ENCODE measurements around the gene CLIP2. TPM values are rescaled to one million over a fixed set of nuclear protein-coding genes. Genes with fewer than 3 reads are reported as not detected.
A peak's percentile ranks its signal among the peaks of the same experiment; 100 is the strongest.
"Not testable (repeated sequence)": the region's sequence is repeated elsewhere in the genome, so short reads cannot be mapped to it uniquely, and the experiment has no call there.

CLIP2 gene
- total RNA-seq, 1 donor from 2014 or later, result 1.5 TPM

DNA sequence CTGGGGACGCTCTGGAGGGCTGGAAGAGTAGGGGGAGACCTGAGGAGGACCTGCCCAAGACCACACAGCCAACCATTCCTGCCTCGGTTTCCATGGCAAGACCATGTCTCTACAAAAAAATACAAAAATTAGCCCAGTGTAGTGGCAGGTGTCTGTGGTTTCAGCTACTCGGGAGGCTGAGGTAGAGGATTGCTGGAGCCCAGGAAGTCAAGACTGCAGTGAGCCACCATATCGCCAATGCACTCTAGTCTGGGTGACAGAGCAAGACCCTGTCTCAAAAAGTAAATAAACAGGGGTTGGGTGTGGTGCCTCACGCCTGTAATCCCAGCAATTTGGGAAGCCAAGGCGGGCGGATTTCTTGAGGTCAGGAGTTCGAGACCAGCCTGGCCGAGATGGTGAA is 48.7 kb downstream of the CLIP2 start:
- no peaks in the 10 kb centered on the region for H3K4me1 Mint-ChIP-seq (ENCODE audit: low read depth)
- no peak overlapping the region for H3K4me3 Mint-ChIP-seq
- intact Hi-C loops (cut with micrococcal nuclease), result no loop called here
- H3K27me3 Mint-ChIP-seq (ENCODE audit: insufficient read depth), result peaks cover 2% of the 10 kb centered on the region
- DNase-seq (ENCODE audit: low spot score), result no peak
- no peaks in the 10 kb centered on the region for H3K9me3 Mint-ChIP-seq
- no peaks in the 10 kb centered on the region for H3K36me3 Mint-ChIP-seq (ENCODE audit: low read depth)
- no peak overlapping the region for H3K27ac Mint-ChIP-seq

DNA sequence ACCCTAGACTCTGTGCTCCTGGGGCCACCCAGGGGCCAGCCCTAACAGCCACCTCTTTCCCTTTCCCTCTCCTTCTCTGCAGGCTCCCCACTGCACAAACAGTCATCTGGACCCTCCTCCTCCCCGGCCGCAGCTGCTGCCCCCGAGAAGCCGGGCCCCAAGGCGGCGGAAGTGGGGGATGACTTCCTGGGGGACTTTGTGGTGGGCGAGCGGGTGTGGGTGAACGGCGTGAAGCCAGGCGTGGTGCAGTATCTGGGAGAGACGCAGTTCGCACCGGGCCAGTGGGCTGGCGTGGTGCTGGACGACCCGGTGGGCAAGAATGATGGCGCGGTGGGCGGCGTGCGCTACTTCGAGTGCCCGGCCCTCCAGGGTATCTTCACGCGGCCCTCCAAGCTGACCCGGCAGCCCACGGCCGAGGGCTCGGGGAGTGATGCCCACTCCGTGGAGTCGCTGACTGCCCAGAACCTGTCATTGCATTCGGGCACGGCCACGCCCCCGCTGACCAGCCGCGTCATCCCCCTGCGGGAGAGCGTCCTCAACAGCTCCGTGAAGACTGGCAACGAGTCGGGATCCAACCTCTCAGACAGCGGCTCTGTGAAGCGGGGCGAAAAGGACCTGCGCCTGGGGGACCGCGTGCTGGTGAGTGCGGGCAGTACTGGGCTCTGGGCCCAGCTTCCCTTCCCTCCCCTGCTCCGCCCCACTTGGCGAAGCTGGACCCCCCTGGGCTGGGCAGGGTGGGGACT is 49.3 kb downstream of the CLIP2 start:
- Mint-ChIP-seq H3K27me3 (ENCODE audit: insufficient read depth) (peaks cover 2% of the 10 kb centered on the region), H3K4me1 (ENCODE audit: low read depth) (no peaks in the 10 kb centered on the region), H3K4me3 (no peak overlapping the region), H3K9me3 (no peaks in the 10 kb centered on the region), H3K27ac (no peak overlapping the region), H3K36me3 (ENCODE audit: low read depth) (no peaks in the 10 kb centered on the region)
- DNase-seq (ENCODE audit: low spot score), result no peak
- intact Hi-C loops (cut with micrococcal nuclease), result no loop called here

DNA sequence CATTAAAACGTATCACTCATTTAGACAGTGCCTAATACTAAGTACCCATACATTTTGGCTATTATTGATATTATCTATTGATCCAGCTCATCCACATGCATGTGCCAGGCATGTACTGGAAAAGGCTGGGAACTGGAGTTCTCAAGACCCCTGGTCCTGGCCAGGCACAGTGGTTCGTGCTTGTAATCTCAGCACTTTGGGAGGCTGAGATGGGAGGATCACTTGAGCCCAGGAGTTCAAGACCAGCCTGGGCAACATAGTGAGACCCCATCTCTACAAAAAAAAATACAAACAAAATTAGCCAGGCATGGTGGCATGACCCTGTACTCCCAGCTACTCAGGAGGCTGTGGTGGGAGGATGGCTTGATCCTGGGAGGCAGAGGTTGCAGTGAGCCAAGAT is 50.4 kb downstream of the CLIP2 start:
- H3K27ac Mint-ChIP-seq; H3K4me3 Mint-ChIP-seq; DNase-seq (ENCODE audit: low spot score); H3K9me3 Mint-ChIP-seq; H3K36me3 Mint-ChIP-seq (ENCODE audit: low read depth); H3K27me3 Mint-ChIP-seq (ENCODE audit: insufficient read depth); H3K4me1 Mint-ChIP-seq (ENCODE audit: low read depth); intact Hi-C loops (cut with micrococcal nuclease): not testable (repeated sequence)

DNA sequence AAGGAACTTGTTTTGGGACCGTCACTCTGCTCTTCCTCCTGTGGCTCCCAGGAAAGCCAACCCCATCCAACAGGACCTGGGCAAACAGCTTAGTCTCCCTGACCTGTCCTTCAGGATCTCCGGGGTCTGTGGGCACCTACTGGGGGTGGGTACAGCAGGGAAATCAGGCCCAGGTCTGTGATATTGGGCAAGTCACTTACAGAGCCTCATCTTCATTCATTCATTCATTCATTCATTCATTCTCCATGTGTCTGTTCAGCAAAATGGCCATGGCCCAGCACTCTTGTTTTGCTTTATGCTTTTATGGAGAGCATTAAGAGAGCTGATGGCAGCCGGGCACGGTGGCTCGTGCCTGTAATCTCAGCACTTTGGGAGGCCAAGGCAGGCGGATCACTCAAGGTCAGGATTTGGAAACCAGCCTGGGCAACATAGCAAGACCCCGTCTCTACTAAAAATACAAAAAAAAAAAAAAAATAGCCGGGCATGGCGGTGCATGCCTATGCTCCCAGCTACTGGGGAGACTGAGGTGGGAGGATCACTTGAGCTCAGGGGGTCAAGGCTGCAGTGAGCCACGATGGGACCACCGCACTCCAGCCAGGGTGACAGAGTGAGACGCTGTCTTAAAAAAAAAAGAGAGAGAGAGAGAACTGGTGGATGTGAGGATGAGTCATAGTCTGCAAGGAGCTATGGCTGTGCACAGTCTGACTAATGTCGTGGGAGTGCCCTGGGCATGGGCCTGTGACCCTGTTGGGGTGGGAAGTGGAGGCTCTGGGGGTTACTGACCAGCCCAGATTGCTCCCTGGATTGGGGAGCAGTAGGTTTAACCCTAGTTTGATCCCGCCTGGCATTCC is 54.3 kb downstream of the CLIP2 start:
- H3K4me3 Mint-ChIP-seq, result no peak overlapping the region
- DNase-seq (ENCODE audit: low spot score), result no peak
- H3K27me3 Mint-ChIP-seq (ENCODE audit: insufficient read depth), result peaks cover 2% of the 10 kb centered on the region
- H3K4me1 Mint-ChIP-seq (ENCODE audit: low read depth), result no peaks in the 10 kb centered on the region
- no peak overlapping the region for H3K27ac Mint-ChIP-seq
- intact Hi-C loops (cut with micrococcal nuclease), result no loop called here
- no peaks in the 10 kb centered on the region for H3K9me3 Mint-ChIP-seq
- no peaks in the 10 kb centered on the region for H3K36me3 Mint-ChIP-seq (ENCODE audit: low read depth)

DNA sequence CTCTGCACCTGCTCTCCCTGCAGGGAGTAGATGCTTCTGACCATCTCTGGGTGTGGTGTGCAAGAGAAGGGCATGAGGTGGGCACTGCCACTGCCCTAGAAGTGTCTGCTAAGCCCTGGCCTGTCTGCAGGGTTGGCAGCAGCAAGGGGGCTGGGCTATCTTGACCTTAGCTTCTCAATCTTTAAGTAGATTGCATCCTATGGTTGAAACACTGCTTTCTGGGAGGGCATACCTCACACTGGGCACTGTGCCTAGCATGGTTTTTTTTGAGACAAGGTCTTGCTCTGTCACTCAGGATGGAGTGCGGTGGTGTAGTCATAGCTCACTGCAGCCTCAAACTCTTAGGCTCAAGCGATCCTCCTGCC is 54.9 kb downstream of the CLIP2 start:
- intact Hi-C loops (cut with micrococcal nuclease), result no loop called here

DNA sequence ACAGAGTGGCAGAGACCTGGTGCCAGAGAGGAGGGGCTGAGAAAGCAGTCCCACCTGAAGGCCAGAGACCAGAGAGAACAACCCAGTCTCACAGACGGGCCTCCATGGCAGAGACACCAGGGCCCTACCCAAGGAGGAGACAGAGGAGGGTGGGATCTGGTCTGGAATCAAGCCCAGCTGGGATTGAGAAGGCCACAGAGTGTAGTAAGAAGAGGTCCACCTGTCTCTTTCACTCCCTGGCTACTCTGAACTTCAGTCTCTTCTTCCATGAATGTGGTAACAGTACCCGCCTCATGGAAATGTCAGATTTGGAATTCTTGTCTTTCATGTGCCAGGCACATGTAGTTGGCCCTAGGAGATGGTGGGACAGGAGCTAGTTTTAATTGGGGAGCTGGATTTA is 55.6 kb downstream of the CLIP2 start:
- Mint-ChIP-seq H3K36me3 (ENCODE audit: low read depth) (no peaks in the 10 kb centered on the region), H3K4me3 (no peak overlapping the region), H3K9me3 (no peaks in the 10 kb centered on the region), H3K27ac (no peak overlapping the region), H3K27me3 (ENCODE audit: insufficient read depth) (peaks cover 2% of the 10 kb centered on the region), H3K4me1 (ENCODE audit: low read depth) (no peaks in the 10 kb centered on the region)
- intact Hi-C loops (cut with micrococcal nuclease), result no loop called here
- DNase-seq (ENCODE audit: low spot score), result no peak

More for the DNA sequence above, 54.9 kb downstream of the CLIP2 start:
- H3K4me3 Mint-ChIP-seq, result no peak overlapping the region
- H3K27ac Mint-ChIP-seq, result no peak overlapping the region
- H3K36me3 Mint-ChIP-seq (ENCODE audit: low read depth), result no peaks in the 10 kb centered on the region
- no peaks in the 10 kb centered on the region for H3K4me1 Mint-ChIP-seq (ENCODE audit: low read depth)
- DNase-seq (ENCODE audit: low spot score), result no peak
- H3K9me3 Mint-ChIP-seq, result no peaks in the 10 kb centered on the region
- H3K27me3 Mint-ChIP-seq (ENCODE audit: insufficient read depth), result peaks cover 2% of the 10 kb centered on the region

DNA sequence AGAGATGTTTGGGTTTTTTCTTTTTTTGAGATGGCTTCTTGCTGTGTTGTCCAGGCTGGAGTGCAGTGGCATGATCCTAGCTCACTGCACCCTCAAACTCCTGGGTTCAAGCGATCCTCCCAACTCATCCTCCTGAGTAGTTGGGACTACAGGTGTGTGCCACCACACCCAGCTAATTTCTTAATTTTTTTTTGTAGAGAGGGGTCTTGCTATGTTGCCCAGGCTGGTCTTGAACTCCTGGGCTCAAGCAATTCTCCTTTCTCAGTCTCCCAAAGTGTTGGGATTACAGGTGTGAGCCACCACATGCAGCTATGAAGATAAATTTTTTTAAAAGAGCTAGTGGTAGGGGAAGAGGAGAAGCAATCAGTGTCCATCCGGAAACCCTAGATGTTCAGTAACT is 56.8 kb downstream of the CLIP2 start:
- intact Hi-C loops (cut with micrococcal nuclease), result no loop called here
- no peaks in the 10 kb centered on the region for H3K9me3 Mint-ChIP-seq

DNA sequence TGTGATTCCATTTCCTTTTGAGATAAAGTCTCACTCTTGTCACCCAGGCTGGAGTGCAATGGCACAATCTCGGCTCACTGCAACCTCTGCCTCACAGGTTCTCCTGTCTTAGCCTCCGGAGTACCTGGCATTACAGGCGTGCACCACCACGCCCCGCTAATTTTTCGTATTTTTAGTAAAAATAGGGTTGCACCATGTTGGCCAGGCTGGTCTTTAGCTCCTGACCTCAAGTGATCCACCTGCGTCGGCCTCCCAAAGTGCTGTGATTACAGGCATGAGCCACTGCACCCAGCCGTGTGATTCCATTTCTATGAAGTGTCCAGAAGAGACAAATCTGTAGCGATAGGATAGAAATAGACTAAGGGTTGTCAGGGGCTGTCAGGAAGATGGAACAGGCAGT is 60.4 kb downstream of the CLIP2 start:
- H3K27ac Mint-ChIP-seq, result no peak overlapping the region
- H3K4me3 Mint-ChIP-seq, result no peak overlapping the region
- H3K4me1 Mint-ChIP-seq (ENCODE audit: low read depth), result no peaks in the 10 kb centered on the region
- H3K36me3 Mint-ChIP-seq (ENCODE audit: low read depth), result no peaks in the 10 kb centered on the region
- no peak for DNase-seq (ENCODE audit: low spot score)
- intact Hi-C loops (cut with micrococcal nuclease), result no loop called here
- no peaks in the 10 kb centered on the region for H3K9me3 Mint-ChIP-seq
- H3K27me3 Mint-ChIP-seq (ENCODE audit: insufficient read depth), result peaks cover 2% of the 10 kb centered on the region

More for the DNA sequence above, 56.8 kb downstream of the CLIP2 start:
- H3K27ac Mint-ChIP-seq, result no peak overlapping the region
- peaks cover 2% of the 10 kb centered on the region for H3K27me3 Mint-ChIP-seq (ENCODE audit: insufficient read depth)
- no peak for DNase-seq (ENCODE audit: low spot score)
- no peak overlapping the region for H3K4me3 Mint-ChIP-seq
- H3K4me1 Mint-ChIP-seq (ENCODE audit: low read depth), result no peaks in the 10 kb centered on the region
- no peaks in the 10 kb centered on the region for H3K36me3 Mint-ChIP-seq (ENCODE audit: low read depth)

DNA sequence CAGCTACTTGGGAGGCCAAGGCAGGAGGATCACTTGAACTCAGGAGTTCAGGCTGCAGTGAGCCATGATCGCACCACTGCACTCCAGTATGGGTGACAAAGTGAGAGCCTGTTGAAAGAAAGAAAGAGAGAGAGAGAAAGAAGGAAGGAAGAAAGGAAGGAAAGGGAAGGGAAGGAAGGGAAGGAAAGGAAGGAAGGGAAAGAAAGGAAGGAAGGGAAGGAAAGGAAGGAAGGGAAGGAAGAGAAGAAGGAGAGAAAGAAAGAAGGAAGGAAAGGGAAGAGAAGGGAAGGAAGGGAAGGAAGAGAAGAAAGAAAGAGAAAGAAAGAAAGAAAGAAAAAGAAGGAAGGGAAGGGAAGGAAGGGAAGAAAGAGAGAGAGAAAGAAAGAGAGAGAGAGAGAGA is 61.5 kb downstream of the CLIP2 start:
- no peak overlapping the region for H3K27ac Mint-ChIP-seq
- no peaks in the 10 kb centered on the region for H3K9me3 Mint-ChIP-seq
- H3K4me3 Mint-ChIP-seq, result no peak overlapping the region
- intact Hi-C loops (cut with micrococcal nuclease), result no loop called here
- H3K4me1 Mint-ChIP-seq (ENCODE audit: low read depth), result peaks cover 3% of the 10 kb centered on the region
- H3K27me3 Mint-ChIP-seq (ENCODE audit: insufficient read depth), result peaks cover 2% of the 10 kb centered on the region
- DNase-seq (ENCODE audit: low spot score), result no peak
- H3K36me3 Mint-ChIP-seq (ENCODE audit: low read depth), result no peaks in the 10 kb centered on the region

DNA sequence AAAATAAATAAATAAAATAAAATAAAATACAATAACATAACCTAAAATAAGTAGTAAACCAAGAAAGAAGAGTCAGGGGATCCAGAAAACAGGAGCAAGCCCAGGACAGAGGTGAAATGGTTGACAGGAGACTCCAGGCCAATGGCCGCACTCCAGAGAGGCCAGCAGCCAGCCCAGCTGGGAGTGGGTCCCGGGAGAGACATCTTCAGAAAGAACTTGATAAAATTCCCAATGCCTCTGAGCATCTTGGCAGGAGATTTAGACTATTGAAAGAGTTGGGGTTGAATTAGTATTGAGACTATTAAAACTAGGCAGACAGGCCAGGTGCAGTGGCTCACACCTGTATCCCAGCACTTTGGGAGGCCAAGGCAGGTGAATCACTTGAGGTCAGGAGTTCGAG is 62.6 kb downstream of the CLIP2 start:
- Mint-ChIP-seq H3K36me3 (ENCODE audit: low read depth) (no peaks in the 10 kb centered on the region), H3K4me1 (ENCODE audit: low read depth) (peaks cover 3% of the 10 kb centered on the region), H3K27ac (no peak overlapping the region), H3K4me3 (no peak overlapping the region), H3K9me3 (no peaks in the 10 kb centered on the region), H3K27me3 (ENCODE audit: insufficient read depth) (peaks cover 2% of the 10 kb centered on the region)
- intact Hi-C loops (cut with micrococcal nuclease), result no loop called here
- DNase-seq (ENCODE audit: low spot score), result no peak

DNA sequence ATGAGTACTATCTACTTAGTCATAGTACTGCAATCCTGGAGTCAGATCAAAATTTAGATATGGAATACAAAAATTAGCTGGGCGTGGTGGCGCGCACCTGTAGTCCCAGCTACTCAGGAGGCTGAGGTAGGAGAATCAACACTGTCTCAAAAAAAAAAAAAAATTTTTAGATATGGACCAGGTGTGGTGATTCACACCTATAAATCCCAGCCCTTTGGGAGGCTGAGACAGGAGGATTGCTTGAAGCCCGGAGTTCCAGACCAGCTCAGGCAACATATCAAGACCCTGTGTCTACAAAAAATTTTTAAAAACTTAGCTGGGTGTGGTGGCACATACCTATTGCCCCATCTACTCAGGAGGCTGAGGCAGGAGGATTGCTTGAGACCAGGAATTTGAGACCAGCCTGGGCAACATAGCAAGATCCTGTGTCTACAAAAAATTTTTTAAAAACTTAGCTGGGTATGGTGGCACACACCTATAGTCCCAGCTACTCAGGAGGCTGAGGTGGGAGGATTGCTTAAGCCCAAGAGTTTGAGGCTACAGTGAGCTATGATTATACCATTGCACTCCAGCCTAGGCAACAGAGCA is 63.4 kb downstream of the CLIP2 start:
- H3K9me3 Mint-ChIP-seq; H3K27ac Mint-ChIP-seq; intact Hi-C loops (cut with micrococcal nuclease); H3K4me3 Mint-ChIP-seq; H3K27me3 Mint-ChIP-seq (ENCODE audit: insufficient read depth); H3K4me1 Mint-ChIP-seq (ENCODE audit: low read depth); DNase-seq (ENCODE audit: low spot score); H3K36me3 Mint-ChIP-seq (ENCODE audit: low read depth): not testable (repeated sequence)

DNA sequence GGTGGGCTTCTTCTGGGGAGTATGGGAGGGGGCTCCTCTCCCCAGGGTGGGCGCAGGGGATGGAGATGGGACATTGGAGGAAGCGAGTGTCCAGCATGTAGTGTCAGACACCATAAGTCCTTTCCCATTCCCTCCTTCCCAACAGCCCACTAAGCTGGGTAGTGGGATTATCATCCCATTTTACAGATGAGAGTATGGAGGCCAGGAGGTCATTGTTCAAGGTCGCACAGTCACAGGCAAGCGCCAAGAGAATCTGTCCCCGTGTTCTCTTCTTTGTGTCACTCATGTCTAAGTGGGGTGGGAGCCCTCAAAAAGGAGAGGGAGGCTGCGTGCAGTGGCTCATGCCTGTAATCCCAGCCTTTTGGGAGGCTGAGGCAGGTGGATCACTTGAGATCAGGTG is 64.8 kb downstream of the CLIP2 start:
- Mint-ChIP-seq H3K4me3 (no peak overlapping the region), H3K36me3 (ENCODE audit: low read depth) (no peaks in the 10 kb centered on the region), H3K9me3 (no peaks in the 10 kb centered on the region), H3K27me3 (ENCODE audit: insufficient read depth) (no peaks in the 10 kb centered on the region), H3K27ac (no peak overlapping the region), H3K4me1 (ENCODE audit: low read depth) (peaks cover 3% of the 10 kb centered on the region)
- intact Hi-C loops (cut with micrococcal nuclease), result no loop called here
- DNase-seq (ENCODE audit: low spot score), result no peak

DNA sequence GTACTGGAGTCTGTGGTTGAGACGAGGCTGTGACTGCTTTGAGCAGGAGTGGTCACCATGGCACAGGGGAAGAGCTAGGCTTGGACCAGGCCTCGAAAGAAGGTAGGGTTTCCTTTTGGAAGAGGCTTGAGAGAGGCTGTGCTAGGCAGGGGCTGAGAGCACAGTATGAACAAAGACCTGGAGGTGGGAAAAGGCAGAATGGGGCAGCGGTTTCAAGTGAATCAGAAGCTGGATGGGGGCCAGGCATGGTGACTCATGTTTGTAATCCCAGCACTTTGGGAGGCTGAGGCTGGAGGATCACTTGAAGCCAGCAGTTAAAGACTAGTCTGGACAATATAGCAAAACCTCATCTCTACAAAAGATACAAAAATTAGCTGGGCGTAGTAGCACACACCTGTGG is 65.9 kb downstream of the CLIP2 start:
- Mint-ChIP-seq H3K27me3 (ENCODE audit: insufficient read depth) (no peaks in the 10 kb centered on the region), H3K27ac (peak overlapping the region; percentile 18), H3K36me3 (ENCODE audit: low read depth) (no peaks in the 10 kb centered on the region), H3K4me1 (ENCODE audit: low read depth) (peaks cover 3% of the 10 kb centered on the region), H3K4me3 (no peak overlapping the region), H3K9me3 (no peaks in the 10 kb centered on the region)
- DNase-seq (ENCODE audit: low spot score), result no peak
- intact Hi-C loops (cut with micrococcal nuclease), result no loop called here

Data from activated T-helper 1 cell treated with anti-CD3 and anti-CD28 coated beads, Interleukin-12 subunit alpha, Interleukin-12 subunit beta, Interleukin-2, Interleukin-4 antibody, amounts not matched to agents 30 ng/mL and 10 ng/mL and 1 ng/mL, durations not matched to agents 14 hours and 24 hours and 36 hours (primary cell).